ENCODE measurements around the gene PEX14.
"Not testable (repeated sequence)": the region's sequence is repeated elsewhere in the genome, so short reads cannot be mapped to it uniquely, and the experiment has no call there.

The PEX14 gene

DNA sequence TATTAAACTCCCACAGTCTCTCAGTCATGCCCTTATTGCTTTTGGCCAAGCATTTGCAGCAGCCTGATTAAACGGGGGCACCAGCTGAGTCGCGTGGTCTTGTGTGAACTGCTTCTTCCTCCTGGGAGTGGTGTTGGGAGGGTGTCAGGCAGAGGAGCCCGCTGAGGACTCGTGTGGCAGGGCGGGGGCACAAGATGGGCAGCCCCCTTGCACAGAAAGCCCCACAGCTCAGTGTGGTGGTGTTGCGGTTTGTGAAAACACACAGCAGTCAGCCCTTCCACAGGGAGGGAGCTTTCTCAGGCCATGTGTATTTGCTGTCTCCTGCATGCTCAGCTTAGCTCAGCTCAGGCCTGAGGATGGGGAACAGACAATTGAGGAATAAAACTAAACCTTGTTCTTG lies 22.4 kb downstream of the PEX14 start:
- no peak for DNase-seq

DNA sequence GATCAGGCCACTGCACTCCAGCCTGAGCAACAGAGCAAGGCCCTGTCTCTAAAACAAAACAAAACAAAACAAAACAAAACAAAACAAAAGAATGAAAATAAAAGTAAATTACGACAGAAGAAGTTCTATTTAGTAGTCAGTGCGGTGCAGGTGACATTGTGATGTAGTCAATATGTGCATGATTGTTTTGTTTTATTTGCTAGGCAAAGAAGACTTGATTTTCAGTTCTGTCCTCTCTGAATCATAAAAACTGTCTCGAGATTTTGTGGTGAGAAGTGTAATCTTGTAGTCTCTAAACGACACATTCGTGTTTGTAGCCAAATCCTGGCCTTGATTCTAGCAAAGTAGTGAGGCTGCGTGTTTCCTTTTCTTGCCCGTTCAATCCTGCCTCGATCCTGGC lies 23.5 kb downstream of the PEX14 start:
- no peak for DNase-seq

DNA sequence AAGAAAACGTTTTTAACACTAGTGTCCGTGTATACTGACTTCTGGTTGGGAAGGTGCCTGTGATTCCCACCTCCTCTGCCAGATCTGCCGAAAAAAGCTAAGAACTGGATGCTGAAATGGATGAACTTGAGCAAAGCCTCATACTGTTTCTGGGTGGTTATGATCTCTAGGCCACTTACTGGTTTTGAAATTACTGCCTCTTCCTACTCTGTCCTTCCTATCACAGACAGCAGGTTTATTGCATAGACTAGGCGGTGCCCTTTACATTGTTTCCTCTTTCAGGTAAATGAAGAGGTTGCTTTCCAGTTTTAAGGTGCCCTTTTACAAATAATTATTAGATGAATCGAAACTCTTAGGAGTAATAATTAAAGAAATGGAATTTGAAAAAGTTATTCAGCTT lies 27.5 kb downstream of the PEX14 start:
- no peak for DNase-seq

DNA sequence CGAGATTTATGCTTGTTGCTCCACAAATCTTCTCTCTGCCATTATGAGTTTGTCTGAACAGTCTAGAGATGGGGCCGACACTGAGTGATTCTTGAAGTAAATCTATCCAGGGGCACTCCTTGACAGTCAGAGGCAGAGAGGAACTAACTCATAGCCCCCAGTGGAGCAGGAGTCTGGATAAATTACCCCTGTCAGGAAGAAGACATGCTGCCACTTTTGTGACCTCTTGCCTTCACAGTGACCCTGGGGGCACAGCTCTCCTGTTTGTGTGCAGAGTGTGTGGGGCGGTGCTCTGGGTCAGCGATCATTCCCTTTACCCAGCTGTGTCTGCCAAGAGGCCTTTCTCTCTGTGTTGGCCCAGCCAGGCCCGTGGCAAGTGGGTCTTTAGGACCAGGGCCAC lies 29.5 kb downstream of the PEX14 start:
- no peak for DNase-seq

DNA sequence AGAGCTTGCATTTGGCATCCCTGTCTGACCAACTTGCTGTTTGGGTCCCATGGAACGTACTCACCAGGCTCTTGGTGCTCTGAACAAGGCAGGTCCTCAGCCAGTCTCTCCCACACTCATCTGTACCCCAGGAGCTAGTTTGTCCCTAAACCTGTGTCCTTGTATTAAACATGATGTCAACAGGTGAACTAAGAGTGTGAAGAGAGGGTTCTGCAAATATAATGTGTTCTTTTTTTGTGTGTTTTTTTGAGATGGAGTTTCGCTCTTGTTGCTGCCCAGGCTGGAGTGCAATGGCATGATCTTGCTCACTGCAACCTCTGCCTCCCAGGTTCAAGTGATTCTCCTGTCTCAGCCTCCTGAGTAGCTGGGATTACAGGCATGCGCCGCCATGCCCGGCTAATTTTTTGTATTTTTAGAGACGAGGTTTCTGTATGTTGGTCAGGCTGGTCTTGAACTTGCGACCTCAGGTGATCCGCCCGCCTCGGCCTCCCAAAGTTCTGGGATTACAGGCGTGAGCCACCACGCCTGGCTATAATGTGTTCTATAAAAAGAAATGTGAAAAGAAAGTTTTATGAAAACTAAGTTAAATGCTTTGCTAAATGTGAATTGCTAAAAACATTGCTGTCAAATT lies 31.4 kb downstream of the PEX14 start:
- DNase-seq, result not testable (repeated sequence)

DNA sequence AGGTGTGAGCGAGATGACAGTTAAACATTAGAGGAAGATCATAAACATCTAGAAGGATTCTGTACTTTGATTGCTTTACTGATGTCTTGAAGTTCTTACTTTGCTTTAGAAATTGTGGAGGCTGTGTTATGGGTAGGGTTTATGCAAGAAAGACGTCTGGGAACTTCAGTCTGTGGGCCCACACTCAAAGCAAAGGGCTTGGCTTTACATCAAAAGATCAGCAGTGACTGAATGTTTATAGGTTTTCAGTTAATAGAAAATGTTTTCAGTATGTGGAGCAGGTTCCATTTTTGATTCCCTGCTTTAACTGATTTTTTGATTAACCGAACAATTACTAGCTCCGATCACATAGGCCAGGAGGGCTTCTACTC lies 31.9 kb downstream of the PEX14 start:
- no peak for DNase-seq

DNA sequence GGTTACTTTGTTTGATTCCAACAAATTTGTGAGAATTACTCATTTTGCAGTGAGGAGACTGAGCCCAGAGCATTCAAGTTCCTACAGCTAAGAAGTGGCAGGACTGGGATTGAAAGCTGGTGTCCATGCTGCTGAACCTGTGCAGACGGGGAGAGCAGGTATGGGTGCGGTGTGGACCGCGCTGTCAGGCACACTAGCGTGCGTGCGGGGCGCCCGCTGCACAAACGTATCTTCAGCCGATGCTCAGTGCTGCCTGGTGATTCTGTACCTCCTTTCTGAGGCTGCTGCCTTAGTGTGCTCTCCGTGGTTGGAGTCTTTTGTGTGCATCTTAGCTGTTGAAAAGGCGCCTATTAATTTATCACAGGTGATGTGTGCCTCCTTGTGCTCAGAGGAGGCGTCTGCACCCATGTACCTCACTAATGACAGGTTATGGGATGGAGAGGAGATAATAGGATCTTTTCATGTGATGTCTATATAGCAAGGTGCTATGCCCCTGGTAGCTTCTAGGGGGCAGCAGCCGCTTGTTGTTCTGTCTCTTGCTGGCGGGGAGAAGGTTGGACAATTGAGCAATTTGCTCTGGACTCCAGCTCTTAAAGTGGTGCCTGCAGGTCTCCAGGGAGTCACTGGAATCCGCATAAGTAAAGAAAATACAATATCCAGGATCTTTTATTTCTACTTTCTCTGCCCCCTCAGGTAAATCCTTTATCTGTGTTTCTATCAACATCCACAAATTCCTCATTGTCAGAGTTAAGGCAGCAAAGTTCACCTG lies 32.5 kb downstream of the PEX14 start:
- DNase-seq, result peak; percentile 54 to 69

DNA sequence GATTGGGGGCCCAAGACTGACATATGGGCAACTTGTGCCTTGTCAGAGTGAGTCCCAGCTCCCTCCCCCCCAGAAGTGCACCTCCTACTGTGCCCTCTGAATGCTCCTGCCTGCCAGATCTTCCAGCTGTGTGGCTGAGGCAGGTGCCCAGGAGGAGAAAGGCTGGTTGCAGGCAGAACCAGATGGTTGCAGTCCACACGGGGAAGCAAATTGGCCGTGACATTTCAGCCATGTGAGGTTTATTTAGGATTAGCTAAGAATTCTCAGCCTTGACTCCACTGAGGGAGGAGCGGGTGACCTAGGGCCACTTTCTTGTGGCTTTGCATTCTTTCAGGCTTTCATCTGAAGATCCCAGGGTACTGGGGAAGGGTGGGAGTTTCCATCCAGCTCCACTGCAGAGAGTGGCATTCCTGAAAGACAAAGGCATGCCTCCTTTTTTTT lies 33.8 kb downstream of the PEX14 start:
- no peak for DNase-seq

DNA sequence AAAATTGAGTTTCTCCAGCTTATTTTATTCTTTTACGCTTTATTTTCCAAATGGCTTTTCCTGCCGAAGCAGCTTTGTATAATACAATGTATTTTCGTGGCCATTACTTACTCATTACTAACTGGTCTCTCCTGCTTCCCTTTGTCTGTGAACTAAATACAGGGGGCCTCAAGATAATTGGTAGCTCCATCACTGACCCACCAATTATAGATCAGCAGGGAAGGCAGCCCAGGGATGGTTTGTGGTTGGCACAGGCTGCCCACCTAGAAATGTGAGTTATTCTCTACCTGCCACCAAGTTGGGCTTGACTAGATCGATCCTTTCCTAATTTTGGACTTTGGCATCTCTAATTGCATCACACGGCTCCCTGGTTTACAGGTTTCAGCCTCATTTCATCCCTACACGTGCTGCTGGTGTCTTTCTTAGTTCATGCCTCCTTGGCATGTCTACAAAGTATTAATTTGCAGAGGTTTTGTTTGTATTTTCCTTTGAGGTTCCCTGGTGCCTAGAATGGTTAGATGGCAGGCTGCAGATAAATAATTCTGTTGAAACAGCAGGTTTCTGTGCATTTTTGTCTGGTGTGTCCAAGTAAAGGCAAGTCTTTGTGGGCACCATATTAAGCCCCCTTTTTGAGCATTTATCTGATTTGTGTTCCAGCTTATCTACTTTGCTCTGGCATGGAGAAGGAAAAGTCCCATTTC lies 35.2 kb downstream of the PEX14 start:
- DNase-seq, result no peak

DNA sequence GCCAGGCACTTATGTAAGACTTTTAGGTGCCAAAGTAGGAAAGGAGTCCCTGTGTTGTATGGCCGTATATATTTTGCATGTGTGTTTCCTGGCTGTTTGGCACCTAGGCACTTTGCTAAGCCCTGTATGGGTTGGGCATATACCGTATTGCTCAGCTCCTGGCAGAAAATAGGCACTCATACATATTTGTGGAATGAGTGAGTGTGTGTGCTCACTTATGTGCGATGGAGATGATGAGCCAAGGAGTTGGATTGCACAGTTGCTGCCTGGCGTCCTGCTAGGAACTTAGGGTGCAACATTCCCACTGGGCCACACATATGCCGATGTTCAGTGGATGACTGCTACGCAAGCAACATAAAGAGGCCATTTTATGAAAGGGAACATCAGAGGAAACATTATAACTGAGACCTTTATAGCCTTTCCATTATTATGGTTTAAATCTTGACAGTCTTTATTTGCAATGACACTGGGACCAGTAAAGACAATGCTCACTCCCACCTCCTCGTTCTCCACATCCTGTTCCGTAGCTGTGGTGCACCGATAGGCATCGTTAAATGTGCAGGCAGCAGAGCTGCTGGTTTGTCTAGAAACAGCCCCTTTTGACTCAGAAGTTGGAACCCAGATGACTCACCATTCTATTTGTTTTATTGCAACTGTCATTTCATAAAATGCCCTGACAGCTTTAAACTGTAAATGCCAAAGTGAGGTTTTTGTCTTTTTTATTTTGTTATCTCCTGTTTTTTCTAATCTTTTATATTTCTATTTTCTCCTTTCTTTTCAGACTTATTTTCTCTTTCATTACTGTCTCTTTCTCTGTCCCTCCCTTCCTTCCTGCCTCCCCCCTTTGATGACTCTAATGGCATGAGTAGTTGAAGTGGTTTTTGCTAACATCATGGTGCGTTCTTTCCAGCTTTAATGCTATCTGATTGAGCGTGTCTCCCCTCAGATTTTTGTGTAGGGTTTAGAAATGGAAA lies 36.1 kb downstream of the PEX14 start:
- DNase-seq, result peak; percentile 61 to 77

DNA sequence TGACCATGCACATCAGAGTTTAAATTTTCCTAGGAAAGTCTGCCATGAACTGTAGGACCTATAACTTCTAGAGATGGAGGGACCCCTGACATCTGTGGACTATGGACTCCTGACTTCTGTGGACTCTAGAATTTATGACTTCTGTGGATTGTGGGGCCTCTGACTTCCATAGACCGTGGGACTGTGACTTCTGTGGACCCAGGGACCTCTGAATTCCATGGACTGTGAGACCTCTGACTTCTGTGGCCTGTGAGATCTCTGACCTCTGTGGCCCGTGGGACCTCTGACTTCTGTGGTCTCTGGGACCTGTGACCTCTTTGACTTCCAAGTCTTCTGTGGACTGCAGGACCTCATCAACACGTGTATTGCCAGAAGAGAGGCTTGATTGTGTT lies 36.7 kb downstream of the PEX14 start:
- DNase-seq, result no peak

DNA sequence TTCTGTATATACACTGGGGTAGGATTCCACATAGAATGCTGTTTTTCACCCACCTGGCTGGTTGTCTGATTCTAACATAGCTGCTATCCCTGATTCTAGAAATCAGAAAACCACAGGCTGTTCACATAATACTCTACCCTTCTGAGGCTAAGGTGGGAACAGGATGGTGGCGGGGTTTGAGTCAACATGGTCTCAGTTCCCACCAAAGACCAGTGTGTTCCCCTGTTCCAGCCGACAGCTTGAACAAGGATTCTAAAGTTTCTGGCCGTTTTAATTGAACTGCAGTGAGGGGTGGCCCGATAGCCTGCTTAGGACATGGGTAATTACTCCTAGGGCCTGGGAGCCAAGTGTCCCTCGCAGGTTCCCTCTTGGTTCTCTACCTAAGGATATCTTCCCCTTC lies 38.4 kb downstream of the PEX14 start:
- no peak for DNase-seq

DNA sequence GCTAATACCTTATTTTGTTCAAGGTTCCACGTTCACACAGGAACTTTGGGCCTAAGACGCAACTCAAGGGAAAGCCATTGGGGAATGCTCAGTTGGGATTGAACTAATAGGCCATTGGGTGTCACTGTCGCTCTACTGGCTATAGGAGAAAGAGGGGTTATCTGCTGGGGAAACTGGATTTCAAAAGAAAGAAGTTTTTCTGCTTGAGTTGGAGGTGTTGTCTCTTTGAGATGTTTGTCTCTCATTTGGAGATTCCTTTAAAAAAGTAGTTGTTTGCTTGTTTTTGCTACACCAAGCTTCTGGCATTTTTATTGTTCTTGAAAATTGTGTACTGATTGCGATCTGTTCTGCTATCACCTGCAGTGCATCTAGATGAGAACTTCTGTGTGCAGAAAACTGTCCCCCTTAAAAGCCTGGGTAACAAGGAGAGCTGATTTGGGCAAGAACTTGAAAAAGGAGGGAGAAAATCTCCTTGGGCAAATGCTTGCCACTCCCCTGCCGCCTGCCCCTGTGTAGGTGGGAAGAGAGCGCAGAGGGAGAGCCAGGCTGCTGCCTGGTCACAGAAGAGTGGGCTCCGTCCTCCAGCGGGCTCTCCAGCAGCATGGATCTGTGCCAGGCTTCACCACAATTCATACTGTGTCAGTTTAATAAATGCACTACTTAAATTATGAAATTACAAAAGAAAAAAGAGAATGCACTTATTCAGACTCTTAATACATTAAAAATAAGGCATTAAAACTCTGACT lies 39.9 kb downstream of the PEX14 start:
- DNase-seq, result peak; percentile 50 to 73

DNA sequence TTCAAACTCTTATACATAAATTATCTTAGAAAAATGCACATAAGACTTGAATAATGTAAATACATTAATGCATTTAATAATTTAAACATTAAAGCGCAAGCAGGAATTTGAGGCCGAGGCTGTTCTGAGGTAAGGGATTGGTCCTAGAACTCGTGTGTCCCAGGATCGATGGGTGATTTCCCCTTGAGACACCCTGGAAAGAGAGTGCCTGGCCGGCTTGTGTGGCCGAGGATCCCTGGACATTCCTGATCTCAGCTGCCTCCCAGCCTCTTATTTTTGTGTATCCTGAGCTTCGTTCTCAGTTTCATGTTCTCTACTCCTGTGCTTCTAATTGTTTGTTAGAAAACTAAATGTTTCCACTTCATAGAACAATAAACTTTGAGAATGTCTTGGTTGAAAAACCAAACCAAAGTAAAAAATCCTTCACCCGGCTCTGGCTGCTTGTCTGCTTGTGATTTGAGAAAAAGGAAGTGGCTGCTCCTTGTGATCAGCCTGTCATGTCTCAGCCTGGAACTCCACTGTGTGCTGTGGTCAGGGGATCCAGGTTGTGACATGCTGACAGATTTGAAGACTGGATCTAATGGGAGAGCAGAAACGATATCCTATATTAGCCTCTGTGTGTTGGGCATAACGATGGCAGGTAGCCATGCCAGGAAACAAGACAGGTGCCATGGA lies 40.7 kb downstream of the PEX14 start:
- peak; percentile 84 to 94 for DNase-seq

DNA sequence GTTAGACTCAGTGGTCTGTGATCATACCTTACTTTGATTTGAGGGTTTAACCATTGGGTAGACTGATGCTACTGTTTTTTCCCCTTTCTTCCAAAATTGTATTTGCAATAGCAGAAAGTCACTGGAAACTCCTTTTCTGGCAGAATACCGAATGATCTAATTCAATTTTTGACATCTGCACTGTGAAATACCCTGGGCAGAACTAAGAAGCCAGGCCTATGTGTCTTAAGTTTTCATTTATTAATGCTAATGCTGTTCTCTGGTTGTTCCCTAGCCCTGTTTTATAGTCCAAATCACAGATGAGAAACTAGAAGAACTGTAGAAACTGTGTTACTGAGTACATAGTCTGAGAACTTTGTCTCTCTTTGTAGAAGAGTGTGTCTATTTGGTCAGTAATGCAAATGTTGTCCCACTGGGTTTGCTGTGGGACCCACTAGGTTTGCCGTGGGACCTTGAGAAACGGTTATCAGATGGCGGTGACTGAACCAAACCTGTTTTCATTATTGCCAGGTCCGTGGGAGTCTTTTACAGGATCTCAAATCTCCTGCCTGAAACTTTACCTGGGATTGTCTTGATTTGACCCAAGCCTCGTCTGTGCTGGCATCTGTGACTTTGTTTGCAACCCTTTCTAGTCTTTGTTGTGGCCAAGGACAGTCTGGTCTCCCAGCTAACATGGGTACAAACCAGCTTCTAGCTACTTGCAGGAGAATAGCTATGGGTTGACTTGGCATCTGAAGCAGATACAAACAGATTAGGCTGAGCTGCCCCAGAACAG lies 41.4 kb downstream of the PEX14 start:
- DNase-seq, result peak; percentile 33 to 39

DNA sequence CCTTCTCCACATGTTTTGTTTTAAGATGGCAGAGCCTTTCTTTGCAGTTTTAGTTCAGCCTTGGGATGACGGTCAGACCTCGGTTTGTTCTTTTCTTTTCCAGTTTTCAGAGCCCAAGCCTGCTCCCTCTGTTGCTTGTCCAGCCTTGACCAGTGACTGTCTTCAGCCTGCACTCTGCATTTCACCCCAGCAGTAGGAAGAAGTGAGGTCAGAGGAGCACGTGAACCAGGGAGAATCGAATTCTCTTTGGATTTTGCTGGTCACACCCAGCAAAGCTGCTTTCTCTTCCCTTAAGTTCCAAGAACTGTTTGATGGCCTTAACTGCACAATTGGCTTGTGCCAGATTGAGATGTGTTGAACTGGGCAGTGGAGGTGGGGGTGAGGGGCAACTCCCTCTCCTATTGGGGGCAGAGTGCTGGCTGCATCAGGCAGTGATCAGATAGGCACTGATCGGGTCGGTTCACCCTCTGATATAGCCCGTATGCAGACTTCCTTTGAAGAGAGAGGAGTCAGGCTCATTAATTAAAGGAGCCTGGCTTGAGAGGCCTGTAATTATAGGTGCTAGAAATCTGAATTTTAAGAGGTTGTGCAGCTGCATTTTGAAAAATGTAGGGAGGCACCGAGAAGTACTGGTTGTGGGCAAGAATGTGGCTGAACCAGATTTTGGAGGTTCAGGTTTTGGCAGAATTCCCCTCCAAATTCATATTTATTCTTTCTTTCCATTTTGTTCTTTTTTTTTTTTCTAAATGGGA lies 42.4 kb downstream of the PEX14 start:
- DNase-seq, result peak in 1 of 2 donors; percentile 36

DNA sequence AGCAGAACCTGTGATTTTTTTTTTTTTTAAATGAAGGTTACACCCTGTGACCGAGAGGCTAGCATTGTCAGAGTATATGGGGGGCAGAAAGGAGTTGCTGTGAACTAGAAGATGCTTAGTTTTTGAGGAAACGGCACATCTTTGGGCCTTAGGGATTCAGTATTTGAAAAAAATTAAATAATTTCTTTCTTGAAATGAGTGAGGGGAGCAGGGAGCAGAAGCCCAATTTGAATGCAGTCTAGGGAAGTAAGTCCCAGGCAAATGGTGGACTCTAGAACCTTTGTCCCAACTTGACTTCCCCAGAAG lies 42.9 kb downstream of the PEX14 start:
- DNase-seq, result peak in 1 of 2 donors; percentile 33

DNA sequence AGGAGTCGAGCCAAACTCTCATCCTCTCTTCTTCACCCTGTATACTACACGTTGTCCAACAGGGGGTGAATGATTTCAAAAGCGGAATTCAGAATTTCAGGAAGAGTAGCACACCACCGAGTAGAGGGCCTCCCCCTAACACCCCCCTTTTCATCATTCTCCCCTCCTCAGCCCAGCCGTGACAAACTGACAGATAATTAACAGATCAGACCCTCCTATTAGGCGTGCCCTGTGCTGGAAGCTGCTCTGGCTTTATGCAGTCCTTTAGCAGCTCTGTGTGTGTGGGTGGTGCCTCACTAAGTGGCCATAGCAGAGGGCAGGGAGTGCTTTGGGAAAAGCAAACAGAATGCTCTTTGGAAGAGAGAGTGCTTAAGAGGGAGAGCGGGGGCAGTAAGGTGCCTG lies 44.3 kb downstream of the PEX14 start:
- DNase-seq, result no peak

DNA sequence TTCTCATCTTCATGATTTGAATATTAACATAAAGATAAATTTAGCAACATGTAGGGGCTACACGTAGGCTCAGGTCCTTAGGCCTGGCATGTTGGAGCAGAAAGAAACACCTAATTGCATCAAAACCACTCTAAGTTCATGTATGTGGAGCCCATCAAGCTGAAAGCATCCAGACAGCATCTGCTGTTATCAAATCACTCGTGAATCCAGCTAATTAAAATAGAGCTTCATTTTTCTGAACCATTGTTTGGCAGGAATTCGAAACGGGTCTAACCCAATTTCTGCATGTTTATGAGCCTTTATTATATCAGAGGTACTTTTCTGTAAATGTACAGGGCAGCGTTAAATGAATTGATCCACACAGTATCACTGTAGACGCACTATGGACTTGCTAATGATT lies 45.7 kb downstream of the PEX14 start:
- no peak for DNase-seq

DNA sequence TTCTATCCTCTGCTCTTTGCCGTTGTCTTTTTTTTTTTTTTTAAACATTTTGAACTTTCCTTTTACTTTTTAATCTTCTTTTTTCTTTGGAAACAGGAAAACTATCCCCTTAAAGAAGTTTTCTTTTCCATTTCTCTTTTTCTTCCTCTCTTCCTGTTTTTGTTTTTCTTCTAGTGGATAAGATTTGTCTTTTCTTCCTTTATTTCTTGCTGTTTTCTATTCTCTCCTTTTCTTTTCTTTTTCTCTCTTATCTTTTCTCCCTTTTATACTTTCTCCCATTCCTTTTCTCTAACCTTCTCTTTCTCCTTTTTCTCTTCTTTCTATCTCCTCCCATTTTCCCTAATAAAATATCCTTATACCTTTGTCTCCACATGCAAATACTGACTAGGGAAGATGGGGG lies 46.2 kb downstream of the PEX14 start:
- no peak for DNase-seq
